K562 (cell line): ENCODE results near the gene PRR29. TPM values are rescaled to one million over a fixed set of nuclear protein-coding genes. Genes with fewer than 3 reads are reported as not detected.
A peak's percentile ranks its signal among the peaks of the same experiment; 100 is the strongest.

Source experiments
- ADNP ChIP-seq: fragments of 200-800 bp; sonication (Bioruptor generic); IDR thresholded peaks from 2 replicates; pipeline ENCODE4 v1.6.1; 2016; ENCODE audit warnings: missing genetic modification characterization, missing compliant biosample characterization
- ETS2 ChIP-seq: IDR thresholded peaks from 2 replicates; pipeline ENCODE4 v1.6.1; 2016; ENCODE audit warnings: borderline replicate concordance, missing genetic modification characterization, mild to moderate bottlenecking, moderate library complexity, missing compliant biosample characterization; ENCODE audit not compliant: poor library complexity, severe bottlenecking
- GATAD2A ChIP-seq: fragments of 450-650 bp; IDR thresholded peaks from 2 replicates; pipeline ENCODE4 v1.6.1; 2017
- HIVEP1 ChIP-seq: fragments of 250-450 bp; sonication (Bioruptor Pico); IDR thresholded peaks from 2 replicates; pipeline ENCODE4 v1.4.0; 2020; ENCODE audit warnings: mild to moderate bottlenecking
- HMG20A ChIP-seq: fragments of 450-650 bp; formaldehyde crosslinking; conservative IDR thresholded peaks from 2 replicates; pipeline ENCODE4 v1.4.0; 2020; ENCODE audit warnings: mild to moderate bottlenecking, mixed read lengths
- ILK ChIP-seq: fragments of 450-650 bp; IDR thresholded peaks from 2 replicates; pipeline ENCODE4 v1.6.1; 2016; ENCODE audit warnings: missing genetic modification characterization, low read depth, mild to moderate bottlenecking, missing compliant biosample characterization, moderate library complexity, borderline replicate concordance
- KLF10 ChIP-seq: fragments of 250-450 bp; sonication (Bioruptor Pico); IDR thresholded peaks from 2 replicates; pipeline ENCODE4 v1.6.1; 2021; ENCODE audit warnings: matching md5 sums
- LEF1 ChIP-seq: fragments of 450-650 bp; IDR thresholded peaks from 2 replicates; pipeline ENCODE4 v1.6.1; 2016; ENCODE audit warnings: mild to moderate bottlenecking
- MNT ChIP-seq, 2 experiments: fragments of 450-650 bp; conservative IDR thresholded peaks; 2 replicates each; pipeline ENCODE4 v1.6.1; 2017; ENCODE audit warnings: mild to moderate bottlenecking in 2 of 2, moderate library complexity in 2 of 2
- NCOA1 ChIP-seq: fragments of 450-650 bp; IDR thresholded peaks from 2 replicates; pipeline ENCODE4 v1.6.1; 2016; ENCODE audit warnings: low read depth
- PBX2 ChIP-seq, 2 experiments: IDR thresholded peaks in 1 of 2; conservative IDR thresholded peaks in 1 of 2; 2 replicates each; pipeline ENCODE4 v1.6.1; 2016; ENCODE audit warnings: low read depth in 2 of 2, mild to moderate bottlenecking in 1 of 2, missing compliant biosample characterization in 1 of 2, missing genetic modification characterization in 1 of 2, moderate library complexity in 1 of 2
- PHF8 ChIP-seq: fragments of 200-600 bp; sonication (generic); IDR thresholded peaks from 2 replicates; pipeline ENCODE4 v1.6.1; 2012; ENCODE audit warnings: mixed run types, mild to moderate bottlenecking, inconsistent platforms, low read length, moderate library complexity, borderline replicate concordance
- POLR2B ChIP-seq: fragments of 450-650 bp; IDR thresholded peaks from 2 replicates; pipeline ENCODE4 v1.6.1; 2018; ENCODE audit warnings: low read depth; ENCODE audit not compliant: partially characterized antibody
- RBM22 ChIP-seq: fragments of 200-400 bp; formaldehyde crosslinking; IDR thresholded peaks from 2 replicates; pipeline ENCODE4 v1.6.1; 2018; ENCODE audit warnings: low read length, low read depth; ENCODE audit not compliant: poor library complexity, severe bottlenecking
- SMARCA4 ChIP-seq: fragments of 450-650 bp; IDR thresholded peaks from 2 replicates; pipeline ENCODE4 v1.6.1; 2016
- USF2 ChIP-seq: sonication (generic); formaldehyde crosslinking; IDR thresholded peaks from 2 replicates; pipeline ENCODE4 v1.5.0; 2020; ENCODE audit warnings: missing genetic modification reagents
- ZC3H11A ChIP-seq: IDR thresholded peaks from 2 replicates; pipeline ENCODE4 v1.6.1; 2012; ENCODE audit warnings: low read depth, low read length, improper control_type of control experiment
- ZFP36 ChIP-seq: fragments of 150-350 bp; IDR thresholded peaks from 2 replicates; pipeline ENCODE4 v1.6.1; 2018; ENCODE audit warnings: low read length, low read depth; ENCODE audit not compliant: partially characterized antibody
- ZNF551 ChIP-seq: fragments of 250-450 bp; sonication (Bioruptor Pico); IDR thresholded peaks from 2 replicates; pipeline ENCODE4 v1.5.0; 2021; ENCODE audit warnings: mild to moderate bottlenecking, moderate library complexity
- ZNF668 ChIP-seq: fragments of 250-450 bp; sonication (Bioruptor Pico); IDR thresholded peaks from 2 replicates; pipeline ENCODE4 v1.8.0; 2022; ENCODE audit warnings: mild to moderate bottlenecking, inconsistent platforms
- polyA plus RNA-seq, 8 experiments: library from polyadenylated mRNA; depleted of rRNA in 4 of 8; stranded (reverse) in 5 of 8; unstranded in 3 of 8; fragments of >200 nt; fragmentation: Nextera tagmentation in 2 of 8; fragmentation: Illumina TruSeq in 1 of 8; extraction: Ambion mirVana in 2 of 8; extraction: Trizol in 1 of 8; gene quantifications; 2 replicates each; pipeline versions ENCODE4 v1.2.1 to v1.2.3, GENCODE V29; 2011 to 2014; ENCODE audit warnings: inconsistent platforms in 1 of 8, missing spikeins in 1 of 8
- total RNA-seq, 7 experiments: library from RNA; depleted of rRNA in 6 of 7; stranded (reverse); fragments of >200 nt in 6 of 7; fragmentation: Illumina TruSeq in 2 of 7; extraction: Trizol in 2 of 7; gene quantifications; 2 replicates each; pipeline versions ENCODE4 v1.2.1 to v1.2.3, GENCODE V29; 2011 to 2021; ENCODE audit warnings: low replicate concordance in 1 of 7
- TF ChIP-seq, protein P1 (sequence below), 2 experiments: fragments of 150-350 bp in 1 of 2; IDR thresholded peaks; 2 replicates each; pipeline ENCODE4 v1.6.1; 2012 to 2016; ENCODE audit warnings: low read depth in 2 of 2, low read length in 2 of 2, mild to moderate bottlenecking in 1 of 2, moderate library complexity in 1 of 2

Gene PRR29
- total and polyA plus RNA-seq, 9 of the 15 experiments (the other 6 are each of a cell fraction or from before 2014, with no cell fraction given): 0.08 to 0.58 (median 0.15) TPM; not detected in 5

- no peak for TF ChIP-seq ADNP (tag)
- TF ChIP-seq ETS2 (tag): no peak
- no peak for TF ChIP-seq ILK (tag)
- TF ChIP-seq HMG20A: no peak
- TF ChIP-seq NCOA1: no peak
- no peak for TF ChIP-seq PBX2 (CRISPR knock-in tag; IDR thresholded peaks at IDR 0.05; ENCODE audit: low read depth)
- 0 out of 2 replicates have a peak, but pooled peaks have one; percentile 14 for TF ChIP-seq PBX2 (tag; conservative IDR thresholded peaks at IDR 0.05; ENCODE audit: low read depth)
- TF ChIP-seq, protein P1, sequence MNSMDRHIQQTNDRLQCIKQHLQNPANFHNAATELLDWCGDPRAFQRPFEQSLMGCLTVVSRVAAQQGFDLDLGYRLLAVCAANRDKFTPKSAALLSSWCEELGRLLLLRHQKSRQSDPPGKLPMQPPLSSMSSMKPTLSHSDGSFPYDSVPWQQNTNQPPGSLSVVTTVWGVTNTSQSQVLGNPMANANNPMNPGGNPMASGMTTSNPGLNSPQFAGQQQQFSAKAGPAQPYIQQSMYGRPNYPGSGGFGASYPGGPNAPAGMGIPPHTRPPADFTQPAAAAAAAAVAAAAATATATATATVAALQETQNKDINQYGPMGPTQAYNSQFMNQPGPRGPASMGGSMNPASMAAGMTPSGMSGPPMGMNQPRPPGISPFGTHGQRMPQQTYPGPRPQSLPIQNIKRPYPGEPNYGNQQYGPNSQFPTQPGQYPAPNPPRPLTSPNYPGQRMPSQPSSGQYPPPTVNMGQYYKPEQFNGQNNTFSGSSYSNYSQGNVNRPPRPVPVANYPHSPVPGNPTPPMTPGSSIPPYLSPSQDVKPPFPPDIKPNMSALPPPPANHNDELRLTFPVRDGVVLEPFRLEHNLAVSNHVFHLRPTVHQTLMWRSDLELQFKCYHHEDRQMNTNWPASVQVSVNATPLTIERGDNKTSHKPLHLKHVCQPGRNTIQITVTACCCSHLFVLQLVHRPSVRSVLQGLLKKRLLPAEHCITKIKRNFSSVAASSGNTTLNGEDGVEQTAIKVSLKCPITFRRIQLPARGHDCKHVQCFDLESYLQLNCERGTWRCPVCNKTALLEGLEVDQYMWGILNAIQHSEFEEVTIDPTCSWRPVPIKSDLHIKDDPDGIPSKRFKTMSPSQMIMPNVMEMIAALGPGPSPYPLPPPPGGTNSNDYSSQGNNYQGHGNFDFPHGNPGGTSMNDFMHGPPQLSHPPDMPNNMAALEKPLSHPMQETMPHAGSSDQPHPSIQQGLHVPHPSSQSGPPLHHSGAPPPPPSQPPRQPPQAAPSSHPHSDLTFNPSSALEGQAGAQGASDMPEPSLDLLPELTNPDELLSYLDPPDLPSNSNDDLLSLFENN (IDR thresholded peaks at IDR 0.05; ENCODE audit: low read depth in 2 of 2, low read length in 2 of 2): 0 out of 4 replicates have a peak, but pooled peaks of 1 of the 2 experiments have one; percentile 57
- no peak for TF ChIP-seq KLF10 (CRISPR knock-in tag)
- TF ChIP-seq MNT (conservative IDR thresholded peaks at IDR 0.05): no peak
- no peak for TF ChIP-seq PHF8
- no peak for TF ChIP-seq ZNF668 (CRISPR knock-in tag)
- TF ChIP-seq ZC3H11A: no peak
- no peak for TF ChIP-seq HIVEP1 (CRISPR knock-in tag)
- TF ChIP-seq ZFP36: no peak
- TF ChIP-seq SMARCA4: peak; percentile 75
- TF ChIP-seq RBM22: no peak
- TF ChIP-seq ZNF551 (CRISPR knock-in tag): no peak
- TF ChIP-seq GATAD2A: no peak
- TF ChIP-seq USF2 (CRISPR knock-in tag): no peak
- TF ChIP-seq POLR2B: no peak
- peak; percentile 39; the same call in 1 of the 2 replicates for TF ChIP-seq LEF1
These were observed 24.5 kb downstream of the PRR29 start (continued) for GRCh38 chr17:64022611-64023063.
